A673 (cell line): Measurements from ENCODE around the gene DEUP1. TPM values are rescaled to one million over a fixed set of nuclear protein-coding genes. Genes with fewer than 3 reads are reported as not detected.

ENCODE experiments used
- BruUV-seq: library from RNA; stranded (reverse); fragments of 400-500 nt; replicated peaks from 2 replicates; lab custom pipeline; 2021; lab: Mats Ljungman, UMichigan
- CTCF ChIA-PET: fragments of 300-600 bp; sonication (Branson Sonifier 250); formaldehyde crosslinking; loops from one replicate; lab custom pipeline; 2022; ENCODE audit warnings: antibody characterized with exemption; lab: Charles Lee
- POLR2A ChIA-PET: fragments of 300-600 bp; sonication (Branson Sonifier 250); formaldehyde crosslinking; loops from one replicate; lab custom pipeline; 2022; ENCODE audit warnings: antibody characterized with exemption; ENCODE audit not compliant: low non-redundant PET; lab: Charles Lee
- DNase-seq: peaks from one replicate; pipeline ENCODE4 v3.0.0-alpha.2; 2015; ENCODE audit warnings: low spot score
- H3K27ac ChIP-seq: fragments of 200-600 bp; sonication (generic); 2 replicates; pipeline ENCODE4 v1.5.1; 2016; ENCODE audit warnings: mixed run types, low read depth, mild to moderate bottlenecking, mixed read lengths, antibody characterized with exemption, low read length; ENCODE audit not compliant: poor library complexity, severe bottlenecking
- H3K27me3 ChIP-seq: fragments of 200-600 bp; sonication (generic); replicated peaks from 2 replicates; pipeline ENCODE4 v1.6.1; 2017; ENCODE audit warnings: mixed run types, low read depth, mild to moderate bottlenecking, mixed read lengths, antibody characterized with exemption, low read length; ENCODE audit not compliant: insufficient read depth, poor library complexity
- H3K36me3 ChIP-seq: fragments of 200-600 bp; sonication (generic); 2 replicates; pipeline ENCODE4 v1.6.1; 2016; ENCODE audit warnings: mixed run types, mild to moderate bottlenecking, mixed read lengths, antibody characterized with exemption, low read length; ENCODE audit not compliant: insufficient read depth, poor library complexity, severe bottlenecking
- H3K4me1 ChIP-seq: fragments of 200-600 bp; sonication (generic); 2 replicates; pipeline ENCODE4 v1.6.1; 2017; ENCODE audit warnings: mixed run types, mild to moderate bottlenecking, mixed read lengths, antibody characterized with exemption, low read length; ENCODE audit not compliant: insufficient read depth, poor library complexity, severe bottlenecking
- H3K4me3 ChIP-seq: fragments of 200-600 bp; sonication (generic); 2 replicates; pipeline ENCODE4 v1.5.1; 2016; ENCODE audit warnings: low read depth, mixed run types, mild to moderate bottlenecking, mixed read lengths, low read length; ENCODE audit not compliant: poor library complexity, severe bottlenecking
- H3K9me3 ChIP-seq: fragments of 200-600 bp; sonication (generic); 2 replicates; pipeline ENCODE4 v1.6.1; 2016; ENCODE audit warnings: mixed run types, low read depth, mild to moderate bottlenecking, mixed read lengths, antibody characterized with exemption, low read length; ENCODE audit not compliant: poor library complexity, severe bottlenecking
- EZH2 ChIP-seq: fragments of 200-600 bp; sonication (generic); IDR thresholded peaks from 2 replicates; pipeline ENCODE4 v1.6.1; 2017; ENCODE audit warnings: borderline replicate concordance, low read depth, mild to moderate bottlenecking, mixed read lengths, antibody characterized with exemption, low read length; ENCODE audit not compliant: poor library complexity, severe bottlenecking
- intact Hi-C: fragments of 100-400 bp; cut with micrococcal nuclease; formaldehyde crosslinking; loops from one replicate; pipeline ENCODE4 v1.10.0; 2022; ENCODE audit not compliant: unreplicated experiment
- total RNA-seq: library from RNA; stranded (reverse); gene quantifications from 2 replicates; pipeline ENCODE4 v1.2.3, GENCODE V29; 2021
- TF ChIP-seq, protein P1 (sequence below): fragments of 300-800, 200-600 bp; sonication (generic); conservative IDR thresholded peaks from 2 replicates; pipeline ENCODE4 v1.5.1; 2017; ENCODE audit warnings: low read depth, mild to moderate bottlenecking, antibody characterized with exemption, low read length, moderate library complexity, mixed read lengths

The DEUP1 gene
- total RNA-seq, 1 experiment from 2014 or later: not detected

GRCh38 chr11:93344855-93345333 lies 14.4 kb downstream of the DEUP1 start:
- no peaks in the 10 kb centered on the region for H3K4me1 ChIP-seq
- POLR2A ChIA-PET: no interaction called here
- CTCF ChIA-PET: no interaction called here
- no peaks in the 10 kb centered on the region for H3K27me3 ChIP-seq
- no peaks in the 10 kb centered on the region for H3K9me3 ChIP-seq
- H3K4me3 ChIP-seq: no peak overlapping the region
- DNase-seq: no peak
- H3K36me3 ChIP-seq: no peaks in the 10 kb centered on the region
- intact Hi-C loops: no loop called here
- TF ChIP-seq EZH2: no peak
- TF ChIP-seq, protein P1, sequence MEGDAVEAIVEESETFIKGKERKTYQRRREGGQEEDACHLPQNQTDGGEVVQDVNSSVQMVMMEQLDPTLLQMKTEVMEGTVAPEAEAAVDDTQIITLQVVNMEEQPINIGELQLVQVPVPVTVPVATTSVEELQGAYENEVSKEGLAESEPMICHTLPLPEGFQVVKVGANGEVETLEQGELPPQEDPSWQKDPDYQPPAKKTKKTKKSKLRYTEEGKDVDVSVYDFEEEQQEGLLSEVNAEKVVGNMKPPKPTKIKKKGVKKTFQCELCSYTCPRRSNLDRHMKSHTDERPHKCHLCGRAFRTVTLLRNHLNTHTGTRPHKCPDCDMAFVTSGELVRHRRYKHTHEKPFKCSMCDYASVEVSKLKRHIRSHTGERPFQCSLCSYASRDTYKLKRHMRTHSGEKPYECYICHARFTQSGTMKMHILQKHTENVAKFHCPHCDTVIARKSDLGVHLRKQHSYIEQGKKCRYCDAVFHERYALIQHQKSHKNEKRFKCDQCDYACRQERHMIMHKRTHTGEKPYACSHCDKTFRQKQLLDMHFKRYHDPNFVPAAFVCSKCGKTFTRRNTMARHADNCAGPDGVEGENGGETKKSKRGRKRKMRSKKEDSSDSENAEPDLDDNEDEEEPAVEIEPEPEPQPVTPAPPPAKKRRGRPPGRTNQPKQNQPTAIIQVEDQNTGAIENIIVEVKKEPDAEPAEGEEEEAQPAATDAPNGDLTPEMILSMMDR: no peak
- no peak overlapping the region for H3K27ac ChIP-seq
- BruUV-seq: no TSS peak

DNA sequence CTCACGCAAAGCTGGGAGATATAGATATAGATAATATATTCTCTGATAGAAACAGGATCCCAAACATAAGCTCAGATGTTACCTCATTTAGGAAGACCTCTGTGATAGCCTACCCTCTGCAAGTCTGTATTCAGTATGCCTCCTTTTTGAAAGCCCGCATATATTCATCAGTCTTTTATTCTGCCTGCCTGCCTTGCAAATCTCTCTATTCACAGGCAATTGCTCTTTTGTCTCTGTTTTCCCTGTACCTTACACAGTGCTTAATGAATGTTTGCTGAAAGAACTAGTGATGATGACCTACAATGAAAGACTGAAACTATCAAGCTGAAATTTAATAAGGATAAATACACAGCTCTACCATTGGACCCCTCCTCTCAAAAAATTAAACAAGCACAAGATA lies 18.4 kb downstream of the DEUP1 start:
- TF ChIP-seq, protein P1: no peak
- no peak for TF ChIP-seq EZH2
- ChIA-PET POLR2A (no interaction called here), CTCF (no interaction called here)
- no TSS peak for BruUV-seq
- intact Hi-C loops: no loop called here
- no peak for DNase-seq
- no peak overlapping the region for H3K4me3 ChIP-seq
- no peak overlapping the region for H3K27ac ChIP-seq
- no peaks in the 10 kb centered on the region for H3K27me3 ChIP-seq
- H3K36me3 ChIP-seq: no peaks in the 10 kb centered on the region
- H3K4me1 ChIP-seq: no peaks in the 10 kb centered on the region
- H3K9me3 ChIP-seq: no peaks in the 10 kb centered on the region

DNA sequence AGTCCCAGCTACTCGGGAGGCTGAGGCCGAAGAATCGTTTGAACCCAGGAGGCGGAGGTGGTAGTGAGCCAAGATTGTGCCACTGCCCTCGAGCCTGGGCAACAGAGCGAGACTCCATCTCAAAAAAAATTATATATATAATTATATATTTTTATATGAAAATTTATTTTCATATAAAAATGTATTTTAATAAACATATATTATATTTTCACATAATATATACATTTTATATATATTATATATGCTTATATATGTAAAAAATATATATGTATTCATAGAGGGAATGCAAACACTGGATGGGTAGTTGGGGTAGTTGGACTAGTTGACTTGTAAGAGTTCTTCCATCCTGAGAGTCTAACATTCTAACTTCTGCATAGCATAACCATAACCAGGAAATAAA lies 20.3 kb downstream of the DEUP1 start:
- no peak for DNase-seq
- Histone ChIP-seq H3K36me3 (no peaks in the 10 kb centered on the region), H3K4me1 (no peaks in the 10 kb centered on the region), H3K27ac (no peak overlapping the region), H3K4me3 (no peak overlapping the region), H3K27me3 (no peaks in the 10 kb centered on the region), H3K9me3 (no peaks in the 10 kb centered on the region)
- intact Hi-C loops: no loop called here
- no TSS peak for BruUV-seq
- ChIA-PET POLR2A (no interaction called here), CTCF (no interaction called here)
- no peak for TF ChIP-seq EZH2
- TF ChIP-seq, protein P1: no peak
